NCI-H2081 (cell line): ENCODE measurements around the gene CABP7.
"Not testable (repeated sequence)": the region's sequence is repeated elsewhere in the genome, so short reads cannot be mapped to it uniquely, and the experiment has no call there.

Experiments
- DNase-seq, 2 experiments: peaks; one replicate each; lab custom pipeline; 2025; lab: John Stamatoyannopoulos, UW

CABP7 gene

DNA sequence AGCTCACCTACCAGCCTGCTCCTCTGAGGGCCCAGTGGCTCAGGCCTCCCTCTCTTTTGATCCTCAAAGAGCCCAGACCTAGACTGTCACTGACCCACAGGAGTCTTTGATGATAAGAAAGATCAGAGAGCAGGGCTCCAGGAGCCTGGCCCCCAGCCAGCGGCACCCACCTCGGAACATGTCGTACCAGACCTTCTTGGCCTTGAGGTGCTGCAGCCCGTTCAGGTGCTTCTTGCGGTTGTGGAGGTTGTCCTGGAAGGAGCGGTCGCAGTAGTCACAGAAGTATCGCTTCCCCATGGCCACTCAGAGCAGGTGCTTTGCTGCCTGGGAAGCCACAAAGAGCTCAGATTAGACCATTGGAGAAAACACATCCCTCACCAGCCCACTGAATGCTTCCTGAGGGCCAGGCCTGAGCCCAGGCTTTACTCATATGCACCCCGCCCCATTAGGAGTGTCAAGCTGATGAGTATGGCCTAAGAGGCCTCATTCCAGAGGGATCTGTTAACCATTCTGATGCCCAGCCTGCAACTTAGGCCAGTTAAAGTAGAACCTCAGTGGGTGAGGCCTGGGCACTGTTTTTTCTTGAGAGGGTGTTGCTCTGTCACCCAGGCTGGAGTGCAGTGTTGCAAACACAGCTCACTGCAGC is 28.6 kb downstream of the CABP7 start:
- no peak for DNase-seq

DNA sequence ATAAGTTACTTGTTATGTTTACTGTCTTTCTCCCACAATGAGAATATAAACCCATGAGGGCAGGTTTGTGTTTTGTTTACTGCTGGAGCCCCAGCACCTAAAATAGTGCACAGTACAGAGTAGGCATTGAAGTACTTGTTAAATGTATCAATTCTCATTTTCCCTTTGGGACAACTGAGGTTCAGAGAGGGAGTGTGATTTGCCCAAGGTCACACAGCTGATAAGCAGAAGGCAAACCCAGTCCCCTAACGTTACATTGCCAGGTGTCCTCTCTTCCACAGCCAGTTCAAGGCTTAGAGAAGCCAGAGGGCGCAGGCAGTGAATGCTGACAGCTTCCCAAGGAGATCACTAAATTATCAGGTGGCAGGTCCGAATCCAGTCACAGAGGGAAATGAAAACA is 30.2 kb downstream of the CABP7 start:
- no peak for DNase-seq

DNA sequence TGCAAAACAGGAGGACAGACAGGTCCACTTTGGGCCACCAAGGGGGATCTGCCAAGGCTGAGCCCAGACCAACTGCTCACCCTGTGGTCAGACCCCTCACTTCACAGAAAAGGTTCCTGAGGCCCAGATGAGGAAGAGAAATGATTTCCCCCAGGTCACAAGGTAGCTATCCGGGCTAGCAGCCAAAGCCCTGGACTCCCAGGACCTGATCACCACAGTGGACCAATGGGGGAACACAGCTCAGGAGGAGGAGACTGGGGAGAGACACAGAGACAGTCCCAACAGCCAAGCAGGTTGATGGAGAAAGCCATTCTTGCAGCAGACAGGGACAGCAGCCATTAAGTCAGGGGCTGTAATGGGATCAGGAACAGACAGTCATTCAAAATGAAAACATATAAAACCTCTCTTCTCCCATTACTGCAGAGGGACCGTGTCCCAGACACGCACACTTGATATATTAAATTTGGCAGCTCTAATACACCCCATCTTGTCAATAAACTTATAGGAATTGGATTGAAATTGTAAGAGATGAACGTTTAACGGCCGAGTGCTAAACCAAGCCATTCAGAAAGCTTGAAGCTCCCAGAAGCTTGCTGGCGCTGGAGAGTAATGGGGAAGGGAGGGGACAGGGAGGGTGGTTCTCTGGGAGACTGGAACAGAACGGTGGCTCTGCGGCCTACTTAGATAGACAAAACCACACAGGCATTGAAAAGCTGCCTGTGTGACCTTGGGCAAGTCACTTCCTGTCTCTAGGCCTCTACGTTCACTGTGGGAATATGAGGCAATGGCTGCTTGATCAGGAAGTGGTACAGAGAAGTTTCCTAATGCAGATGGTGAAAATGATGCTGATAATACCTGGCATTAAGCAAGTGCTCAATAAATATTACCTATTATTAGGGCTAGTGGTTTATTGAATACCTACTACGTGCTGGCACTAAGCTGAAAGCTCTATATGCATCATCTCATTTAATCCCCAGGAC is 31.0 kb downstream of the CABP7 start:
- no peak for DNase-seq

DNA sequence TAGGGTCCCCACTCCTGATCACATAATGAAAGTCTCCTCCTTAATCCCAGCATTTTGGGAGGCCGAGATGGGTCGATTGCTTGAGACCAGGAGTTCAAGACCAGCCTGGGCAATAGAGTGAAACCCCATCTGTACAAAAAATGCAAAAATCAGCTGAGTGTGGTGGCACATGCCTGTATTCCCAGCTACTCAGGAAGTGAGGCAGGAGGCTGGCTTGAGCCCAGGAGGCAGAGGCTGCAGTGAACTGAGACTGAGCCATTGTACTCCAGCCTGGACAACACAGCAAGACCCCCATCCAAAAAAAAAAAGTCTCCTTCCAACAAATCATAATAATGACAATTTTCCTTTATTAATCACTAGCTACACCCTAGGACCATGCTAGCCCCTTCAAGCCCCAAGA is 31.9 kb downstream of the CABP7 start:
- DNase-seq, result no peak

DNA sequence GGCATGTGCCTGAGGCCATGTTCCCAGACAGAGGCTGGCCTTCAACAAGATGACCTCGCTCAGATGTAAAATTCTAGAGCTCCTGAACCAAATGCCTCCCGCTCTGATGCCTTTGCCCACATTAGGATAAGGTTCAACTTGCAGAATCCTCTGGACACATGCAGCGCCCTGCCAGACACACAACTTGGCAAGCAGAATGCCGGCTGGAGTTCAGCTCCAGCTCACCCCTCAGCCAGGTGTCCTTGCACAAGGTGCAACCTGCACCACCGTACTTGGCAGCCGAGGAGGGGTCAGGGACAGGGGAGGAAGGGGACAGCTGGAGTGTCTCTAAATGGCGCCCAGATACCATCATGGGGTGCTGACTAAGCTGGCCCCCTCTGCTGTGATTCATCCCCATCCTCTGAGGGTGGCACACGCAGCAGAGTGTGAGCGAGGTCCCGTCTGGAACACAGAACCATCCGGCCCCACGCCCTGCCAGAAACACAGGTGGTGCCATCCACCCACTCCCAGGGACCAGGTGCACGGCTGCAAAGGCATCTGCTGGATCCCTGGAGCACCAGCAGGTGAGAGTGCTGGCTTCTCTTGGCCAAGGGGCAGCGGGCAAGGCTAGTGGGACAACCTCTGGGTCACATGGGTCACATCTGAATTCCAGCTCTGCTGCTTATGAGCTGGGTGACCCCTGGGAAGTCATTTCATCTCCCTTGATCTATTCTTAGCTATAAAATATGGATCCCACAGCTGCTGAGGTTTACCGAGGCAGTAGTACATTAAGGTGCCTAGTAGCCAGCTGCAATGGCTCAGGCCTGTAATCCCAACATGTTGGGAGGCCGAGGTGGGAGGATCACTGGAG is 34.2 kb downstream of the CABP7 start:
- no peak for DNase-seq

DNA sequence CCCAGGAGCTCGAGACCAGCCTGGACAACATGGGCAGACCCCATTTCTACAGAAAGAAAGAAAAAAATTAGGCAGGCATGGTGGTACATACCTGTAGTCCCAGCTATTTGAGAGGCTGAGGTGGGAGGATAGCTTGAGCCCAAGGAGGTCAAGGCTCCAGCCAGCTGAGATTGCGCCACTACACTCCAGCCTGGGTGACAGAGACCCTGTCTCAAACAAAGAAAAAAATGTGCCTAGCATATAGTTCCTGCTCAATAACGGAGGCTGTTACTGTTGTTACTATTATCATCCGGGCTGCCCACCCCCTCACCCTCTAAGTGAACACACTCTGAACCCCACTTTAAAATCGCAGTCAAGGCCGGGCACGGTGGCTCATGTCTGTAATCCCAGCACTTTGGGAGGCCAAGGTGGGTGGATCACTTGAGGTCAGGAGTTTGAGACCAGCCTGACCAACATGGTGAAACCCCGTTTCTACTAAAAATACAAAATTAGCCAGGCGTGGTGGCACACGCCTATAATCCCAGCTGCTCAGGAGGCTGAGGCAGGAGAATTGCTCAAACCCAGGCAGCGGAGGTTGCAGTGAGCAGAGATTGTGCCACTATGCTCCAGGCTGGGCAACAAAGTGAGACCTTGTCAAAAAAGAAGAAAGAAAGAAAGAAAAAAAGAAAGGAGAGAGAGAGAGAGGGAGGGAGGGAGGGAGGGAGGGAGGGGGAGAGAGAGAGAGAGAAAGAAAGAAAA is 35.0 kb downstream of the CABP7 start:
- not testable (repeated sequence) for DNase-seq

GRCh38 chr22:29755889-29756288 is 36.1 kb downstream of the CABP7 start:
- peak in 1 of 2 experiments; percentile 33 for DNase-seq

DNA sequence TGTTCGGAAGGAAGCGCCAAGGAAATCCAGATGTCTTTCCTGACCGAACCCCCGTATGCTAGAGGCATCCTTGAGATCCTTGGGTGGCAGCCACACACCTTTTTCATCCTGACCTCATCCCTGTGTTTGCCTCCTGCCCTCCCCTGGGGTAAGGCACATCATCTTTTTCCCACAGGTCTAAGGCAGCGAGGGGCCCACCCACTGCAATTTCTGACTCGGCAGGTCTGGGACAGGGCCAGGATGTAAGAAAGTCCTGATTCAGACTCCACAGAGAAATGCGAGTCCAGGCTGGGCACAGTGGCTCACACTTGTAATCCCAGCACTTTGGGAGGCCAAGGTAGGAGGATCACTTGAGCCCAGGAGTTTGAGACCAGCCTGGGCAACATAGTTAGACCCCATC is 36.5 kb downstream of the CABP7 start:
- no peak for DNase-seq

DNA sequence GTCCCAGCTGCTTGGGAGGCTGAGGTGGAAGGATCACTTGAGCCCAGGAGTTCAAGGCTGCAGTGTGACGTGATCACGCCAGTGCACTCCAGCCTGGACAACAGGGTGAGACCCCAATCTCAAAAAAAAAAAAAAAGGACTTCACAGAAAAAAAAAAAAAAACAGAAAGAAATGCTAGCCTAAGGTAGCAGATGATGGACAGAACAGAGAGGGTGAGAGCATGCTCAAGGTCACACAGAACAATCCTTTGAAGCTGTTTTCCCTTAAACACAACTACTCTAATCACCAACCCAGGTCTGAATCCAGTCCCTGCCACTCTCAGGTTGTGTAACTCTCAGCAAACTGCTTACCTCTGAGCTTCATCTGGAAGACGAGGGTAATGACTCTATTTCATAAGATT is 37.3 kb downstream of the CABP7 start:
- no peak for DNase-seq

DNA sequence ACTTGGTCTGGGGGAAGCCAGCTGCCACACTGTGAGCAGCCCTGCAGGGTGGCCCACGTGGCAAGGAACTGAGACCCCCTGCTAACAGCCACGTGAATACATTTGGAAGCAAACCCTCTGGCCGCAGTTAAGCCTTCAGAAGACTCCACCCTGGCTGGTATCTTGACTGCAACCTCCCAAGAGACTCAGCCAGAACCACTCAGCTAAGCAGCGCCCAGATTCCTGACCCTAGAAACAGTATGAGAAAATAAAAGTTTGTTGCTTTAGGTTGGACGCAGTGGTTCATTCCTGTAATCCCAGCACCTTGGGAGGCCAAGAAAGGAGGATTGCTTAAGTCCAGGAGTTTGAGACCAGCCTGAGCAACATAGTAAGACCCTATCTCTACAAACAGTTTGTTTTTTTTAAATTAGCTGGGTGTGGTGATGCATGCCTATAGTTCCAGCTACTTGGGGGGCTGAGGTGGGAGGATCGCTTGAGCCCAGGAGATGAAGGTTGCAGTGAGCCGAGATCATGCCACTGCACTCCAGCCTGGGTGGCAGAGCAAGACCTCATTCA is 38.3 kb downstream of the CABP7 start:
- no peak for DNase-seq

DNA sequence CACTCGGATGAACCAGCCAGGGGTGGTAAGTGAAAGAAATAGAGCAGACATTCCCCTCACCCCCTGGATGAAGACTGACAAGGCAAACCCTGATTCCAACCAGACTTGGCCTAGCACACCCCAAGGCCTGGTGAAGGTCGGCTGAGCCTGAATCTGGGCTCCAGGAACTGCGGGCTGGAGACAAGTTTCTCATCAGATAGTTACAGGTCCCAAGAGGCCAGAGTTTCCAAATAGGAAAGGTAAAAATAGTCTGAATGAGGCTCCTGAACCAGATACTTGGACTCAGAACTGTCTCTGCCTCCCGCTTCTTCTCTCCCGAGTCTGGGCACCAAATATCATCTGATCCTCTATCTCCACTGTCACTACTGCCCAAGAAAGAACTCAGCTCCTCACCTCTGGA is 39.2 kb downstream of the CABP7 start:
- DNase-seq, result no peak

- DNase-seq, result peak; percentile 79 to 91
Measured at GRCh38 chr22:29762263-29762662, 42.5 kb downstream of the CABP7 start.

DNA sequence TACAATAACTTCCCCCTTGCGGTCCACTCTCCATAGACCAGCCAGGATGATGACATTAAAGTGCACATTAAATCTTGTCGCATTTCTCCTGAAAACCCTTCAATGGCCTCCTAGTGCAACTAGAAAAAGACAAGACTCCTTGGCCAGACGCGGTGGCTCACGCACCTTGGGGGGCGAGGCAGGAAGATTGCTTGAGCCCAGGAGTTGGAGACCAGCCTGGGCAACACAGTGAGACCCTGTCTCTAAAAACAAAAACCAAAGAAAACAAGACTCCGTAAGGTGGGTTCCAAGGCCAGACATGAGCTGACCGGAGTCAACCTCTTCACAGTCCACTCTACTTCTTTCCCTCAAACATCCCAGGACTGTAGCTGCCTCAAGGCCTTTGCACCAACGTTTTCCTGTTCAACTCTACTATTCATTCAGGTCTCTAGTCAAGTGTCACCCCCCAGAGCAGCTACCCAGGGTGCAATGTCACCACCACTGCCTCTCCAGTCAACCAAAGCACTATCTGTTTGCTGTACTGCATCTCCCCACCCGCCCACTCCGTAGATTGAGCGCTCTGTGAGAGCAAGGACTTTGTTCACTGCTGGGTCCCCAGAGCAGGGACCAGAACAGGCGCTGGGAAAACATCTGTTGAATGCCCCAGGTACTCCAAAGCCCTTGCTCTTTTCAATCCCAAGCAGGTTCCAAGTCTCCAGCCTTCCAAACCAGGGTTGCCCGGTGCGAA is 46.3 kb downstream of the CABP7 start:
- DNase-seq, result no peak

DNA sequence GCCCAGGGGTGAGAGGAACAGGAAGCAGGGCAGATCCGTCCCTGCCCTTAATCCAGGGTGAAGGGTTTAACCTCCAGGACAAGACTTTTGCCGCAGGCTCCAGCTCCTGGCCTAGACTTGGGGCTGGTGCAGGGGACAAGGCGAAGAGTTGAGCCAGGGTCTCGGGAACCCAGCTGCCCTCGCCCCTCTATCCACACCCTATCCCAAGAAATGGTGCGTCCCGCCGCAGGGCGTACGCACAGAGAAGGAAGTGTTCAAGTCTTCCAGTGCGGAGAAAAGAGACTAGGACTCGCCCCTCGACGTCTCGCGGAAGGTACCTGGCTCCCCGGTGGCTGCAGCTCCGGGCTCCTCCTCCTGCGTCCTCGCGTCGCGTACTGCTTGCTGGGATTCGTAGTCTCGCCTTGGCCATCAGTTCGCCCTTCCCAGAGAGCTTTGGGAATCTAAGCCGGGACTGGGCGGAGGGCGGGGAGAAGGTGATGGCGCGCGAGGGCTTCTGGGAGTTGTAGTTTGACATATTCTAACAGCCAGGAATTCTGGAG is 46.9 kb downstream of the CABP7 start, which contains the start of gene ZMAT5:
Gene ZMAT5 (minus strand): TSS at position 376 of the 539 bp plus-strand sequence. CDS start 18,463 bp downstream, outside the sequence.
- DNase-seq, result peak; percentile 89 to 94

DNA sequence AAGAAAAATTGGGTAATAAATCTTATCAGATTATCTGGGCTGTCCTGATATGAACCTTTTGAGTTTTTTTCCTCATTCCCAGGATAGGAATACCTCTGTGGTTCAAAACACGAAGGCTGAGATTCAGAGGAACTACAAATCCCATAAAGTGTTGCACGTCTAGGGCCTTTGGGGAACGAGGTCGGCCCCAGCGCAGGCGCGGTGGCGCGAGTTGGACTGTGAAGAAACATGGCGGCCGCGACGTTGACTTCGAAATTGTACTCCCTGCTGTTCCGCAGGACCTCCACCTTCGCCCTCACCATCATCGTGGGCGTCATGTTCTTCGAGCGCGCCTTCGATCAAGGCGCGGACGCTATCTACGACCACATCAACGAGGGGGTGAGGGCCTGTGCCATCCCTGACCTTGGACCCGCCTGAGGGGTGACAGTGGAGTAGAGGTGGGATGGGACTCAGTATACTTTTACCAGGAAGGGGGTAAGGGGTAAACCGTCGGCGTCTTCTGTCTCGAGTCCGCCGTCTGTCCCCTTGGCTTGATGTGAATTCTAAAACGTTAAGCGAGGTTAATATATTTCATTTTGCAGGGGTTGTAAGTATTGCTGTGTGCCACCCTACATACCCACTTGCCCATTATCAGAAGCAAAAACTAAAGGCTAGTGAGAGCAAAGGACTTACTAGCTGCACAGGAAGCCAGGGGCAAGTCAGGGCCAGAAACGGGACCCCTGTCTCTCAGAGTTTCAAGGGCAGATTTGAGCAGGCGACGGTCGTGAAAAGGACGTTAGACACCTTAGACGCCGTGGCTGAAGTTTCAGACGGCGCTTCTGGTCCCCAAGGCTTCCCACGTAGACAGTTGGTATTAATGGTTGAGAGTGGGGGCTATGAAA is 47.6 kb downstream of the CABP7 start, which contains the start of gene UQCR10:
Gene UQCR10 (plus strand): TSS at position 199 of the 881 bp plus-strand sequence. CDS start 30 bp downstream, at position 229.
- peak; percentile 84 to 85 for DNase-seq

DNA sequence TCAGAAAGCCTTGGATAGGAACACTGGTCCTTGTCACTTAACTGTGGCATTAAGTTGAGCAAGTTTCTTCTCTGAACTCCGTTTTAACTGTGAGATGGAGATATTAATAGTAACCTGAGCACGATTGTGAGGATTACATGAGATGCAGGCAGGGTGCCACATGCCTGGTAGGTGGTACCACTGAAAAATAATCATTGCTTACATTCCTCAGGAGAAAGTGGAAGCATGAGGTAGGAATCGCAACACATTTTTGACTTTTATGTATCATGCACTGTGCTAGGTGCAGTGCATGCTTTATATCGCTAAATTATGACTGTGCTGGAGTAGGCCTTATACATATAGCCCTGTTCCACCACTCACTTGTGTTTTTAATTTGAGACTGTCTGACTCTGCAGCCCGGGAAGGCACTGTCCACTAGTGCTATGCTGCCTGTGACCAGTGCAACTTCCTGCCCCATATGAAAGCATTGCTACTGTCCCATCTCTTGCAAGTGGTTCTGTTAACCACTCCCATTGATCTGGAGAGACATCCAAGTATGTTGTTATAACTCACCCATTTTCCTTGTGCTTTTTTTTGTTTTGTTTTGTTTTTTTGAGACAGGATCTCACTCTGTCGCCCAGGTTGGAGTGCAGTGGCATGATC is 48.4 kb downstream of the CABP7 start:
- DNase-seq, result no peak

GRCh38 chr22:29769723-29770321 is 50.0 kb downstream of the CABP7 start:
- DNase-seq, result no peak

GRCh38 chr22:29772170-29772641 is 52.4 kb downstream of the CABP7 start:
- DNase-seq, result no peak
